Astrocyte (in vitro differentiated cells and primary cell): Measurements from ENCODE around the gene ELP4.

Experiments used
- EZH2 ChIP-seq: IDR thresholded peaks from 2 replicates; pipeline ENCODE4 v1.6.1; 2012; ENCODE audit warnings: mild to moderate bottlenecking, low read length, inconsistent platforms; ENCODE audit not compliant: insufficient read depth
- TF ChIP-seq, protein P1 (sequence below): IDR thresholded peaks from 2 replicates; pipeline ENCODE4 v1.5.1; 2011; ENCODE audit warnings: low read depth, mild to moderate bottlenecking, inconsistent platforms, low read length, moderate library complexity; ENCODE audit not compliant: insufficient read depth

DNA sequence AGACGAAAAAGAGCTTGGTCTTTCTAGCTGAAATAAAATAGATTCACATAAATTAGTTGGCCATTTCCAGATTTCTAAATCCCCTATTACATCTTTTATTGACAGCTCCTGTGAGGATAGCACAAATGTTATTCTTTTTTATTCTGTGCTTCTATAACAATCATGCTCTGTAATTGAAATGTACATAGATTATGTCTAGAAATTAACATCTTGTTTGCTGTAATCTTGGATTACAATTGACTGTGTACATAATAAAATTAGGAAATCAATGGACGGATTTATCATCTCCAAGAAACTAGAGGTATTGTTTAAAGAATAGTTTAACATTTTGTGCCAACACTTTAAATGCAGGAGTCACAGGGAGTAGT, 31.4 kb upstream of the ELP4 start:
- TF ChIP-seq, protein P1, sequence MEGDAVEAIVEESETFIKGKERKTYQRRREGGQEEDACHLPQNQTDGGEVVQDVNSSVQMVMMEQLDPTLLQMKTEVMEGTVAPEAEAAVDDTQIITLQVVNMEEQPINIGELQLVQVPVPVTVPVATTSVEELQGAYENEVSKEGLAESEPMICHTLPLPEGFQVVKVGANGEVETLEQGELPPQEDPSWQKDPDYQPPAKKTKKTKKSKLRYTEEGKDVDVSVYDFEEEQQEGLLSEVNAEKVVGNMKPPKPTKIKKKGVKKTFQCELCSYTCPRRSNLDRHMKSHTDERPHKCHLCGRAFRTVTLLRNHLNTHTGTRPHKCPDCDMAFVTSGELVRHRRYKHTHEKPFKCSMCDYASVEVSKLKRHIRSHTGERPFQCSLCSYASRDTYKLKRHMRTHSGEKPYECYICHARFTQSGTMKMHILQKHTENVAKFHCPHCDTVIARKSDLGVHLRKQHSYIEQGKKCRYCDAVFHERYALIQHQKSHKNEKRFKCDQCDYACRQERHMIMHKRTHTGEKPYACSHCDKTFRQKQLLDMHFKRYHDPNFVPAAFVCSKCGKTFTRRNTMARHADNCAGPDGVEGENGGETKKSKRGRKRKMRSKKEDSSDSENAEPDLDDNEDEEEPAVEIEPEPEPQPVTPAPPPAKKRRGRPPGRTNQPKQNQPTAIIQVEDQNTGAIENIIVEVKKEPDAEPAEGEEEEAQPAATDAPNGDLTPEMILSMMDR, result no peak
- TF ChIP-seq EZH2, result no peak
